IMR-90 (cell line): ENCODE results near the gene NKIRAS1. TPM values are rescaled to one million over a fixed set of nuclear protein-coding genes. Genes with fewer than 3 reads are reported as not detected.
A peak's percentile ranks its signal among the peaks of the same experiment; 100 is the strongest.

ENCODE experiments used
- ATAC-seq: fragments of 200-7000 bp; cut with Tn5 transposase; 2 replicates; pipeline ENCODE4 v1.9.1; 2020; ENCODE audit warnings: low read depth, mild to moderate bottlenecking, moderate library complexity
- BruUV-seq: library from RNA; stranded (reverse); fragments of 400-500 nt; replicated peaks from 2 replicates; lab custom pipeline; 2021; lab: Mats Ljungman, UMichigan
- CTCF ChIA-PET: fragments of 300-600 bp; formaldehyde crosslinking; extraction: SDS; loops from one replicate; lab custom pipeline; 2021; ENCODE audit warnings: antibody characterized with exemption; lab: Yijun Ruan, JAX
- POLR2A ChIA-PET: fragments of 300-600 bp; sonication (Branson Sonifier 250); formaldehyde crosslinking; loops from one replicate; lab custom pipeline; 2022; ENCODE audit warnings: antibody characterized with exemption; ENCODE audit not compliant: unreplicated experiment; lab: Charles Lee
- DNase-seq: peaks from one replicate; pipeline ENCODE4 v3.0.0; 2013
- H2AFZ ChIP-seq: replicated peaks from 2 replicates; pipeline ENCODE3; 2013; ENCODE audit warnings: low read length, mild to moderate bottlenecking; ENCODE audit not compliant: poor library complexity
- H2AK5ac ChIP-seq: 2 replicates; pipeline ENCODE4 v1.6.1; 2013; ENCODE audit warnings: low read depth, low read length, inconsistent platforms
- H2AK9ac ChIP-seq: replicated peaks from 2 replicates; pipeline ENCODE3; 2013; ENCODE audit warnings: mild to moderate bottlenecking, low read depth, low read length, moderate library complexity; ENCODE audit not compliant: poor library complexity
- H2BK120ac ChIP-seq: 2 replicates; pipeline ENCODE4 v1.6.1; 2013; ENCODE audit warnings: low read depth, low read length, inconsistent platforms
- H2BK15ac ChIP-seq: 3 replicates; pipeline ENCODE4 v1.6.1; 2013; ENCODE audit warnings: low read depth, low read length, inconsistent platforms
- H2BK20ac ChIP-seq: 2 replicates; pipeline ENCODE4 v1.6.1; 2013; ENCODE audit warnings: low read depth, mild to moderate bottlenecking, inconsistent platforms, low read length, moderate library complexity
- H2BK5ac ChIP-seq: 2 replicates; pipeline ENCODE4 v1.6.1; 2013; ENCODE audit warnings: mild to moderate bottlenecking, low read depth, low read length, inconsistent platforms; ENCODE audit not compliant: poor library complexity, severe bottlenecking
- H3K14ac ChIP-seq: replicated peaks from 2 replicates; pipeline ENCODE4 v1.6.1; 2013; ENCODE audit warnings: low read depth, low read length, inconsistent platforms
- H3K18ac ChIP-seq: 2 replicates; pipeline ENCODE4 v1.6.1; 2013; ENCODE audit warnings: low read depth, low read length, control low read depth
- H3K23ac ChIP-seq: 2 replicates; pipeline ENCODE4 v1.6.1; 2013; ENCODE audit warnings: low read depth, low read length, inconsistent platforms
- H3K27ac ChIP-seq: 2 replicates; pipeline ENCODE4 v1.5.1; 2013; ENCODE audit warnings: mild to moderate bottlenecking, control low read depth, low read length; ENCODE audit not compliant: insufficient read depth
- H3K27me3 ChIP-seq: 2 replicates; pipeline ENCODE4 v1.6.1; 2013; ENCODE audit warnings: low read length; ENCODE audit not compliant: control insufficient read depth, insufficient read depth
- H3K36me3 ChIP-seq: 2 replicates; pipeline ENCODE4 v1.6.1; 2013; ENCODE audit warnings: low read length, mixed read lengths; ENCODE audit not compliant: control insufficient read depth, insufficient read depth
- H3K4ac ChIP-seq: 2 replicates; pipeline ENCODE4 v1.6.1; 2013; ENCODE audit warnings: low read depth, low read length, inconsistent platforms
- H3K4me1 ChIP-seq: 2 replicates; pipeline ENCODE4 v1.6.1; 2013; ENCODE audit warnings: low read length, mixed read lengths; ENCODE audit not compliant: control insufficient read depth, insufficient read depth
- H3K4me2 ChIP-seq: 2 replicates; pipeline ENCODE4 v1.6.1; 2013; ENCODE audit warnings: low read depth, mild to moderate bottlenecking, control low read depth, low read length, moderate library complexity
- H3K4me3 ChIP-seq: 2 replicates; pipeline ENCODE4 v1.5.1; 2013; ENCODE audit warnings: low read depth, mild to moderate bottlenecking, control low read depth, low read length, moderate library complexity; ENCODE audit not compliant: insufficient read depth
- H3K56ac ChIP-seq: 2 replicates; pipeline ENCODE4 v1.6.1; 2013; ENCODE audit warnings: low read length, inconsistent platforms; ENCODE audit not compliant: insufficient read depth; ENCODE audit errors: extremely low read depth
- H3K79me1 ChIP-seq, 2 experiments: 2 replicates each; pipeline ENCODE4 v1.6.1; 2013; ENCODE audit warnings: low read length in 2 of 2, inconsistent platforms in 1 of 2, low read depth in 1 of 2
- H3K9ac ChIP-seq: 2 replicates; pipeline ENCODE4 v1.6.1; 2013; ENCODE audit warnings: low read depth, low read length, control low read depth
- H3K9me1 ChIP-seq: 2 replicates; pipeline ENCODE4 v1.6.1; 2013; ENCODE audit warnings: low read length, inconsistent platforms; ENCODE audit not compliant: insufficient read depth
- H3K9me3 ChIP-seq: 2 replicates; pipeline ENCODE4 v1.6.1; 2013; ENCODE audit warnings: low read length; ENCODE audit not compliant: control insufficient read depth, insufficient read depth
- H4K20me1 ChIP-seq: 2 replicates; pipeline ENCODE4 v1.6.1; 2013; ENCODE audit warnings: low read length, inconsistent platforms; ENCODE audit not compliant: insufficient read depth
- H4K5ac ChIP-seq: 2 replicates; pipeline ENCODE4 v1.6.1; 2013; ENCODE audit warnings: mild to moderate bottlenecking, low read depth, low read length, control low read depth
- H4K8ac ChIP-seq, 2 experiments: 2 replicates each; pipeline ENCODE4 v1.6.1; 2013; ENCODE audit warnings: low read depth in 2 of 2, low read length in 2 of 2, control low read depth in 1 of 2, inconsistent platforms in 1 of 2
- H4K91ac ChIP-seq: 2 replicates; pipeline ENCODE4 v1.6.1; 2013; ENCODE audit warnings: low read depth, low read length, inconsistent platforms; ENCODE audit not compliant: insufficient read depth
- MAFK ChIP-seq: IDR thresholded peaks from 2 replicates; pipeline ENCODE4 v1.6.1; 2012; ENCODE audit warnings: low read depth, low read length, improper control_type of control experiment
- MAZ ChIP-seq: IDR thresholded peaks from 2 replicates; pipeline ENCODE4 v1.6.1; 2012; ENCODE audit warnings: low read depth, mild to moderate bottlenecking, low read length, improper control_type of control experiment, moderate library complexity, borderline replicate concordance
- WGBS, 2 experiments: methylation state at CpG; one replicate each; pipeline versions ENCODE4 v1.1.5 to v1.1.7; 2013; ENCODE audit warnings: missing lambda C conversion rate in 2 of 2; ENCODE audit not compliant: insufficient read length in 1 of 2; ENCODE audit errors: extremely low coverage in 2 of 2; 5-methylcytosine and 5-hydroxymethylcytosine counted together
- dilution Hi-C: fragments of 300-500 bp; cut with HindIII; formaldehyde crosslinking; loops from one replicate; pipeline ENCODE4 v1.14.3; 2018; ENCODE audit warnings: low sequenced_read_pairs; ENCODE audit not compliant: unreplicated experiment
- in situ Hi-C: fragments of 300-500 bp; cut with MboI; formaldehyde crosslinking; loops from 3 replicates; pipeline ENCODE4 v1.14.3; 2019; ENCODE audit warnings: low sequenced_read_pairs, inconsistent platforms, mixed read lengths
- intact Hi-C: fragments of 100-400 bp; cut with micrococcal nuclease; formaldehyde crosslinking; loops from 2 replicates; pipeline ENCODE4 v1.10.0; 2022
- polyA plus RNA-seq, 3 experiments: library from polyadenylated mRNA; depleted of rRNA; stranded (reverse); fragments of >200 nt; gene quantifications; 2 replicates each; pipeline ENCODE4 v1.2.3, GENCODE V29; 2012; ENCODE audit warnings: low replicate concordance in 1 of 3
- total RNA-seq: library from RNA; depleted of rRNA; stranded (reverse); fragments of >200 nt; gene quantifications from 2 replicates; pipeline ENCODE4 v1.2.3, GENCODE V29; 2012

The NKIRAS1 gene
- total and polyA plus RNA-seq, 2 of the 4 experiments (the other 2 are of a cell fraction), result 6.1 to 6.8 TPM

- CTCF ChIA-PET, result interaction anchor here (0.6 kb wide), 1 partner anchor 102 kb away, joined by 3 read pairs; no protein-coding TSS in a partner anchor
- no TSS peak for BruUV-seq
- no peak overlapping the region for H3K27ac ChIP-seq
These were observed 44.3 kb upstream of the NKIRAS1 start for GRCh38 chr3:23961066-23961465.

More at GRCh38 chr3:23961066-23961465, 44.3 kb upstream of the NKIRAS1 start:
- TF ChIP-seq MAZ (no peak), MAFK (no peak)
- peaks cover 19 to 56% of the 10 kb centered on the region in 2 experiments for H3K79me1 ChIP-seq
- ATAC-seq (no peak), DNase-seq (peak; percentile 50)
- in situ Hi-C loops, result no loop called here
- no peaks in the 10 kb centered on the region for H3K9me3 ChIP-seq
- no peak overlapping the region for H3K4ac ChIP-seq
- POLR2A ChIA-PET, result no interaction called here
- H4K20me1 ChIP-seq, result peaks cover 23% of the 10 kb centered on the region
- no peak overlapping the region for H3K4me2 ChIP-seq
- H2BK20ac ChIP-seq, result no peak overlapping the region
- no peak overlapping the region for H4K5ac ChIP-seq
- no peak overlapping the region for H4K91ac ChIP-seq
- dilution Hi-C loops, result no loop called here
- H2AFZ ChIP-seq, result no peak overlapping the region
- no peaks in the 10 kb centered on the region for H3K27me3 ChIP-seq
- no peak overlapping the region for H3K56ac ChIP-seq
- H3K18ac ChIP-seq, result no peak overlapping the region
- H2AK5ac ChIP-seq, result no peak overlapping the region
- H3K4me3 ChIP-seq, result no peak overlapping the region
- intact Hi-C loops, result no loop called here
- no peak overlapping the region for H2BK5ac ChIP-seq
- no peak overlapping the region for H2BK15ac ChIP-seq
- H3K9me1 ChIP-seq, result peaks cover 19% of the 10 kb centered on the region
- peaks cover 14% of the 10 kb centered on the region for H3K4me1 ChIP-seq
- peaks cover 18% of the 10 kb centered on the region for H3K36me3 ChIP-seq
- H2AK9ac ChIP-seq, result no peak overlapping the region
- WGBS, 2 experiments, result 100% methylated on average over 1 of the region's 1 CpG; no CpG with 5 or more reads in 1 of the 2 experiments
- no peak overlapping the region for H3K9ac ChIP-seq
- no peak overlapping the region for H3K23ac ChIP-seq
- H3K14ac ChIP-seq, result no peak overlapping the region
- no peak overlapping the region for H2BK120ac ChIP-seq
- no peak overlapping the region for H4K8ac ChIP-seq
